Stimulated activated CD8-positive, alpha-beta memory T cell treated with anti-CD3 and anti-CD28 coated beads, Interleukin-7, amount 100 ng/mL, for 4 hours (primary cell): ENCODE data around the gene EP300.
A peak's percentile ranks its signal among the peaks of the same experiment; 100 is the strongest.
"Not testable (repeated sequence)": the region's sequence is repeated elsewhere in the genome, so short reads cannot be mapped to it uniquely, and the experiment has no call there.

Source experiments
- DNase-seq, 2 donors: peaks; one replicate each; pipeline ENCODE4 v3.0.0-alpha.2; 2020; ENCODE audit warnings: low read depth in 2 of 2

Gene EP300

GRCh38 chr22:41147722-41148121, 55.3 kb downstream of the EP300 start:
- no peak for DNase-seq

- no peak for DNase-seq
Measured at GRCh38 chr22:41152902-41153301, 60.5 kb downstream of the EP300 start.

- DNase-seq: no peak
Measured at GRCh38 chr22:41157083-41157482, 64.7 kb downstream of the EP300 start.

GRCh38 chr22:41169157-41169556, 76.8 kb downstream of the EP300 start:
- DNase-seq: no peak

- no peak for DNase-seq
Measured at GRCh38 chr22:41171996-41172395, 79.6 kb downstream of the EP300 start.

- no peak for DNase-seq
Measured at GRCh38 chr22:41175546-41175945, 83.2 kb downstream of the EP300 start.

- no peak for DNase-seq
Measured at GRCh38 chr22:41177040-41177621, 84.7 kb downstream of the EP300 start.

GRCh38 chr22:41177622-41178424, 85.4 kb downstream of the EP300 start:
- no peak for DNase-seq

GRCh38 chr22:41178425-41178975, 86.1 kb downstream of the EP300 start:
- DNase-seq: no peak

- DNase-seq: not testable (repeated sequence)
Measured at GRCh38 chr22:41180362-41180761, 88.0 kb downstream of the EP300 start.

- DNase-seq: no peak
Measured at GRCh38 chr22:41180926-41181325, 88.5 kb downstream of the EP300 start.

- DNase-seq: no peak
Measured at GRCh38 chr22:41181349-41182241, 89.2 kb downstream of the EP300 start.

- no peak for DNase-seq
Measured at GRCh38 chr22:41184679-41185078, 92.3 kb downstream of the EP300 start.

GRCh38 chr22:41191467-41191866, 99.1 kb downstream of the EP300 start:
- no peak for DNase-seq

- DNase-seq: no peak
Measured at GRCh38 chr22:41193829-41194228, 101.4 kb downstream of the EP300 start.

GRCh38 chr22:41197038-41197972, 104.9 kb downstream of the EP300 start:
- peak; percentile 55 to 80 for DNase-seq

GRCh38 chr22:41198027-41198580, 105.7 kb downstream of the EP300 start:
- DNase-seq: peak; percentile 14 to 29

GRCh38 chr22:41201141-41201540, 108.7 kb downstream of the EP300 start:
- no peak for DNase-seq

GRCh38 chr22:41203118-41203517, 110.7 kb downstream of the EP300 start:
- no peak for DNase-seq

GRCh38 chr22:41204066-41204465, 111.7 kb downstream of the EP300 start:
- no peak for DNase-seq
